ENCODE measurements around the gene PLCL1. TPM values are rescaled to one million over a fixed set of nuclear protein-coding genes. Genes with fewer than 3 reads are reported as not detected.

The PLCL1 gene
- total RNA-seq, 2 experiments from 2014 or later: 0.20 to 0.26 TPM

GRCh38 chr2:197986977-197987376 is 182.6 kb downstream of the PLCL1 start:
- ATAC-seq (no peak), DNase-seq (no peak)
- CTCF ChIA-PET: no interaction called here
- Mint-ChIP-seq H3K27ac (no peak overlapping the region), H3K27me3 (no peaks in the 10 kb centered on the region), H3K9me3 (ENCODE audit: low read depth) (no peaks in the 10 kb centered on the region), H3K36me3 (no peaks in the 10 kb centered on the region), H3K4me1 (no peaks in the 10 kb centered on the region), H3K4me3 (no peak overlapping the region)

- H3K27me3 Mint-ChIP-seq: no peaks in the 10 kb centered on the region
- no peaks in the 10 kb centered on the region for H3K36me3 Mint-ChIP-seq
- CTCF ChIA-PET: no interaction called here
- no peaks in the 10 kb centered on the region for H3K4me1 Mint-ChIP-seq
- no peak overlapping the region for H3K27ac Mint-ChIP-seq
- no peaks in the 10 kb centered on the region for H3K9me3 Mint-ChIP-seq (ENCODE audit: low read depth)
- no peak overlapping the region for H3K4me3 Mint-ChIP-seq
- no peak for DNase-seq
- ATAC-seq: no peak
Observed at GRCh38 chr2:197990356-197990755, 186.0 kb downstream of the PLCL1 start.

GRCh38 chr2:197992482-197993133 is 188.2 kb downstream of the PLCL1 start:
- Mint-ChIP-seq H3K4me3 (no peak overlapping the region), H3K9me3 (ENCODE audit: low read depth) (no peaks in the 10 kb centered on the region), H3K27me3 (no peaks in the 10 kb centered on the region), H3K36me3 (no peaks in the 10 kb centered on the region), H3K27ac (no peak overlapping the region), H3K4me1 (no peaks in the 10 kb centered on the region)
- CTCF ChIA-PET: no interaction called here
- ATAC-seq: no peak
- DNase-seq: no peak

DNA sequence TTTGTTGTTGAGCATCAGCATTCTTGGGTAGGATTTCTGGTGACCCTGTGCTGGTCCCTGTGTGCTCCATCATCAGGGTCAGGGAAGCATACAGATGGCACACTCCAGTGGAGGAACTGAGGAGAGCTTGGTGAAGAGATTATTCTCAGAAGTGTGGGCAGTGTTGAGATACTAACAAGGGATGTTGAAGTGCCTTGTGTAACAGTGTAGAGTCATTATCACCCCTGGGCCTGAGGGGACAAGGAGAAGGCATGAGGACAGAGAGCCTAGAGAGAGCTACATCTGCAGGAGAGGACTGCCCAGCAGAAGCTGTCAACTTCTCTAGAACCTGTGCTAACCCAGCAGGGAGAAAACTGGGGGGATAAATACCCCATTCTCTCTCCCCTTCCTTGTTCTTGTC is 189.0 kb downstream of the PLCL1 start:
- DNase-seq (no peak), ATAC-seq (no peak)
- CTCF ChIA-PET: no interaction called here
- H3K9me3 Mint-ChIP-seq (ENCODE audit: low read depth): no peaks in the 10 kb centered on the region
- no peaks in the 10 kb centered on the region for H3K4me1 Mint-ChIP-seq
- H3K27me3 Mint-ChIP-seq: no peaks in the 10 kb centered on the region
- no peak overlapping the region for H3K4me3 Mint-ChIP-seq
- no peak overlapping the region for H3K27ac Mint-ChIP-seq
- no peaks in the 10 kb centered on the region for H3K36me3 Mint-ChIP-seq

DNA sequence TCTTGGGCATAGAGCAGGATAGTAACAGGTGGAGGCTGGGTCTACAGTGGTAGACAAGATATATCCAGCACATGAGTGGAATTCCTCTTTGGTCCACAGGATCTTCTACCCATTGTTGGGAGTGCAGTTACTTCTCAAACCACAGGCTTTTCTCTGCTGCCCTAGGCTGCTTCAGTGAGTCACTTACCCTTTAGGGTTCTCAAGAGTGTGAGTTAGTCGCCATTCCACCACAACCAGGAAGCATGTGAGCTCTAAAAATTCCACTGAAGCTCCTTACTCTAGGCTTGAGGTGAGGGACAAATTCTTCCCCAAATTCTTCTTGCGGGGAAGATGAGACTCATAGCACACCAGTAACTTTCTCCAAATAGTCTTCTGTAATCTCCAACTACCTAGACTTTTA is 189.4 kb downstream of the PLCL1 start:
- Mint-ChIP-seq H3K27ac (no peak overlapping the region), H3K9me3 (ENCODE audit: low read depth) (no peaks in the 10 kb centered on the region), H3K4me3 (no peak overlapping the region), H3K27me3 (no peaks in the 10 kb centered on the region), H3K4me1 (no peaks in the 10 kb centered on the region), H3K36me3 (no peaks in the 10 kb centered on the region)
- ATAC-seq: no peak
- DNase-seq: no peak
- CTCF ChIA-PET: no interaction called here

DNA sequence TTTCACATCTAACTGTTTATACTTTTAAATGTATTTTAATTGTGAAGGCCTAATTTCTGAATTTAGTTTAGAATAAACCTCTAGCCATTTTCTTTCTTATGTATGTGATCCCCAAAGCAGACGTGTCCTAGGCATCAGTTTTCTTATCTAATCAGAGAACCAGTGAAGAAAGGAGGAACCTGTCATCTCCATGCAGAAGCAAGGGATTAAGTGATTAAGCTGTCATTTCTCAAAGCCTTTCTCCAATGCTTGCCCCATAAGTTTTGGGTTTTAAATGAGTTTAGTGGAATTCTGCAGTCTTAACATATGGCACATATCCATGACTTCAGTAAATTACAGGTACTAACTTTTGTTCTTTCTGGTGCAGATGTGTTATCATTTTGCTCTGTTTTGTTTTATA is 190.4 kb downstream of the PLCL1 start:
- H3K4me3 Mint-ChIP-seq: no peak overlapping the region
- DNase-seq: no peak
- H3K36me3 Mint-ChIP-seq: no peaks in the 10 kb centered on the region
- ATAC-seq: no peak
- H3K27me3 Mint-ChIP-seq: no peaks in the 10 kb centered on the region
- no peaks in the 10 kb centered on the region for H3K4me1 Mint-ChIP-seq
- H3K9me3 Mint-ChIP-seq (ENCODE audit: low read depth): no peaks in the 10 kb centered on the region
- no peak overlapping the region for H3K27ac Mint-ChIP-seq
- CTCF ChIA-PET: no interaction called here

GRCh38 chr2:197996583-197996982 is 192.2 kb downstream of the PLCL1 start:
- no peaks in the 10 kb centered on the region for H3K9me3 Mint-ChIP-seq (ENCODE audit: low read depth)
- H3K4me3 Mint-ChIP-seq: no peak overlapping the region
- CTCF ChIA-PET: no interaction called here
- no peaks in the 10 kb centered on the region for H3K27me3 Mint-ChIP-seq
- no peak overlapping the region for H3K27ac Mint-ChIP-seq
- ATAC-seq (no peak), DNase-seq (no peak)
- no peaks in the 10 kb centered on the region for H3K4me1 Mint-ChIP-seq
- no peaks in the 10 kb centered on the region for H3K36me3 Mint-ChIP-seq

GRCh38 chr2:197997083-197997541 is 192.7 kb downstream of the PLCL1 start:
- Mint-ChIP-seq H3K4me3 (no peak overlapping the region), H3K4me1 (no peaks in the 10 kb centered on the region), H3K27me3 (no peaks in the 10 kb centered on the region), H3K9me3 (ENCODE audit: low read depth) (no peaks in the 10 kb centered on the region), H3K36me3 (no peaks in the 10 kb centered on the region), H3K27ac (no peak overlapping the region)
- ATAC-seq (no peak), DNase-seq (no peak)
- CTCF ChIA-PET: no interaction called here

GRCh38 chr2:197998702-197999101 is 194.3 kb downstream of the PLCL1 start:
- DNase-seq (no peak), ATAC-seq (no peak)
- CTCF ChIA-PET: no interaction called here
- Mint-ChIP-seq H3K36me3 (no peaks in the 10 kb centered on the region), H3K9me3 (ENCODE audit: low read depth) (no peaks in the 10 kb centered on the region), H3K27me3 (no peaks in the 10 kb centered on the region), H3K27ac (no peak overlapping the region), H3K4me1 (no peaks in the 10 kb centered on the region), H3K4me3 (no peak overlapping the region)

GRCh38 chr2:198000417-198000816 is 196.0 kb downstream of the PLCL1 start:
- no peaks in the 10 kb centered on the region for H3K9me3 Mint-ChIP-seq (ENCODE audit: low read depth)
- CTCF ChIA-PET: no interaction called here
- H3K4me3 Mint-ChIP-seq: no peak overlapping the region
- peaks cover 9% of the 10 kb centered on the region for H3K4me1 Mint-ChIP-seq
- ATAC-seq (no peak), DNase-seq (no peak)
- no peak overlapping the region for H3K27ac Mint-ChIP-seq
- no peaks in the 10 kb centered on the region for H3K27me3 Mint-ChIP-seq
- H3K36me3 Mint-ChIP-seq: no peaks in the 10 kb centered on the region

GRCh38 chr2:198004173-198004572 is 199.8 kb downstream of the PLCL1 start:
- CTCF ChIA-PET: no interaction called here
- H3K27ac Mint-ChIP-seq: no peak overlapping the region
- ATAC-seq: no peak

DNA sequence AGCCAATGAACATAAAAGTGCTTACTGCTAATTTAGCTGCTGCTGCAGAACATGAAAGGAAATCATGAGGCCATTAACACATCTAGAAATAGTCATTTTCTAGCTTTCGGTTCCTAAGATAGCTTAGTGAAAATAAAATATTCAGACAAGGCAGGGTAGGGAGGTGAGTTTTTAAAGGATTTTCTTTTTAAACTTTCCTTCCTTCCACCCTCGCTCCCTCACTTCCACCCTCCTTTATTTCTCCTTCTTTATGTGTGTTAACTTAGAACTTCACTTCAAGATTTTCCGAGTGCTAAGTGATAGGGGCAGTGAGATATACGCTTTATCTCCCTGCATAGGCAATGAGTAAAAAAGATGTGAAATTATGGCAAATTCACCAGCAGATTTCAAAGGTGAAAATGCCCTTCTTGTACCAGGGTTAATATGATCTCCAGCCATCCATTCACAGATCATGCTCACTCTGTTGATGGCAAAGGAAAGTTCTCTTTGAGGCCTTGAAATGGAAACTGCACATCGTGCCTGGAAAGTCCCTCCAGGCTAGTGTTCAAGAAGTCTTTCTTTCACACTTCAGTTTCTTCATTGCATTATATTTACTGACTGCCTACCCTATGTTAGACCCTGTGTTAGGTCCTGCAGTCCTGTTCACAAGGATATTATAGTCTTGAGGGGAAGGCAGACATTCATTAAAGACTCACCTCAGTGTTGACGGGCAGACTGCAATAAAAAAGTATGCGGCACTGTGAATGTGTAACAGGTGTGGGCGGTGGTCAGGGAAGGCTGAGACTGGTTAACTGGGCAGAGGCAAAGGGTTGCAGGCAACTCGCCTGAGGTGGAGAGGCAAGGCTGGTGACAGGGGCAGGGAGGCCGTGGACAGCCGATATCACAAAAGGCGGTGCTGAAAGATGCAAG is 200.8 kb downstream of the PLCL1 start:
- DNase-seq (no peak), ATAC-seq (peak; percentile 61)
- peaks cover 15% of the 10 kb centered on the region for H3K4me1 Mint-ChIP-seq
- CTCF ChIA-PET: no interaction called here
- no peaks in the 10 kb centered on the region for H3K36me3 Mint-ChIP-seq
- no peaks in the 10 kb centered on the region for H3K27me3 Mint-ChIP-seq
- no peak overlapping the region for H3K4me3 Mint-ChIP-seq
- no peaks in the 10 kb centered on the region for H3K9me3 Mint-ChIP-seq (ENCODE audit: low read depth)
- peak overlapping the region; percentile 24 for H3K27ac Mint-ChIP-seq

More at GRCh38 chr2:198004173-198004572, 199.8 kb downstream of the PLCL1 start:
- Mint-ChIP-seq H3K4me3 (no peak overlapping the region), H3K27me3 (no peaks in the 10 kb centered on the region), H3K4me1 (peaks cover 15% of the 10 kb centered on the region), H3K36me3 (no peaks in the 10 kb centered on the region), H3K9me3 (ENCODE audit: low read depth) (no peaks in the 10 kb centered on the region)
- DNase-seq: no peak

- peaks cover 4% of the 10 kb centered on the region for H3K9me3 Mint-ChIP-seq (ENCODE audit: low read depth)
- H3K27me3 Mint-ChIP-seq: no peaks in the 10 kb centered on the region
- ATAC-seq: no peak
- no peak overlapping the region for H3K27ac Mint-ChIP-seq
- DNase-seq: no peak
- no peak overlapping the region for H3K4me3 Mint-ChIP-seq
- peaks cover 15% of the 10 kb centered on the region for H3K4me1 Mint-ChIP-seq
- H3K36me3 Mint-ChIP-seq: peaks cover 2% of the 10 kb centered on the region
- CTCF ChIA-PET: no interaction called here
Observed at GRCh38 chr2:198006733-198007132, 202.3 kb downstream of the PLCL1 start.

DNA sequence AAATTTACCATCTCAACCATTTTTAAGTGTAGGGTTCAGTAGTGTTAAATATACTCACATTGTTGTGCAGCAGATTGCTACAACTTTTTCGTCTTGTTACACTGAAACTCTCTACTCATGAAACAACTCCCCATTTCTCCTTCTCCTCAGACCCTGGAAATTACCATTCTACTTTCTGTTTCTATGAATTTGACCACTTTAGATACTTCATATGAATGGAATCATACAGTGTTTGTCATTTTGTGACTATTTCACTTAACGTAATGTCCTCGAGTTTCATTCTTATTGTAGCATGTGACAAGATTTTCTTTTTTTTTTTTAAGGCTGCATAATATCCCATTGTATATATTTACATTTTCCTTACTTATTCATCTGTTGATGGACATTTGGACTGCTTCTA is 203.8 kb downstream of the PLCL1 start:
- no peaks in the 10 kb centered on the region for H3K27me3 Mint-ChIP-seq
- no peak for ATAC-seq
- CTCF ChIA-PET: no interaction called here
- peaks cover 4% of the 10 kb centered on the region for H3K9me3 Mint-ChIP-seq (ENCODE audit: low read depth)
- DNase-seq: no peak
- H3K4me1 Mint-ChIP-seq: peaks cover 15% of the 10 kb centered on the region
- peaks cover 2% of the 10 kb centered on the region for H3K36me3 Mint-ChIP-seq
- H3K4me3 Mint-ChIP-seq: no peak overlapping the region
- no peak overlapping the region for H3K27ac Mint-ChIP-seq

Data from activated CD8-positive, alpha-beta memory T cell treated with anti-CD3 and anti-CD28 coated beads, Interleukin-2, amount 10 ng/mL, durations not matched to agents 7 days and 5 days (primary cell).